K562 (cell line): ENCODE results near the gene DDIT3. TPM values are rescaled to one million over a fixed set of nuclear protein-coding genes. Genes with fewer than 3 reads are reported as not detected.

Experiments used
- ATAC-seq: fragments of 200-7000 bp; cut with Tn5 transposase; 3 replicates; pipeline ENCODE4 v1.9.1; 2020; ENCODE audit warnings: moderate library complexity
- BruUV-seq: library from RNA; stranded (reverse); fragments of 400-500 nt; replicated peaks from 2 replicates; lab custom pipeline; 2021; lab: Mats Ljungman, UMichigan
- CTCF ChIA-PET: fragments of 300-600 bp; formaldehyde crosslinking; extraction: SDS; loops from one replicate; lab custom pipeline; 2021; ENCODE audit warnings: low intra/inter-chr PET ratio; lab: Yijun Ruan, JAX
- POLR2A ChIA-PET: fragments of 300-600, 350-650 bp; sonication (Branson Sonifier 250); formaldehyde crosslinking; extraction: SDS; loops from one replicate; lab custom pipeline; 2021; ENCODE audit warnings: antibody characterized with exemption, inconsistent platforms; lab: Yijun Ruan, JAX
- DNase-seq, 4 experiments: peaks; one replicate each; pipeline versions ENCODE4 v3.0.0 to v3.0.0-alpha.2; 2011 to 2018; ENCODE audit warnings: low spot score in 3 of 4, mixed read lengths in 3 of 4; ENCODE audit errors: extremely low read depth in 1 of 4
- FAIRE-seq: peaks from 2 replicates; lab custom pipeline; 2011; peaks lifted over from hg19 to GRCh38; lab: Jason Lieb, UNC
- H2AFZ ChIP-seq: 2 replicates; pipeline ENCODE4 v1.6.0; 2011; ENCODE audit warnings: low read depth, low read length, control low read depth, inconsistent platforms
- H3K27ac ChIP-seq: fragments of 200-600 bp; 3 replicates; pipeline ENCODE4 v1.8.0; 2011; ENCODE audit warnings: low read depth, mild to moderate bottlenecking, control low read depth, inconsistent platforms, low read length, moderate library complexity, mixed read lengths; ENCODE audit errors: extremely low read depth
- H3K27me3 ChIP-seq, 2 experiments: fragments of 300-600 bp in 1 of 2; 2 replicates in 1 of 2; 3 replicates in 1 of 2; pipeline versions ENCODE4 v1.6.0 to v1.8.0; 2011; ENCODE audit warnings: inconsistent platforms in 2 of 2, low read length in 2 of 2, mild to moderate bottlenecking in 1 of 2, mixed read lengths in 1 of 2, moderate library complexity in 1 of 2; ENCODE audit not compliant: control insufficient read depth in 2 of 2, insufficient read depth in 2 of 2
- H3K36me3 ChIP-seq: fragments of 300-600 bp; 3 replicates; pipeline ENCODE4 v1.8.0; 2011; ENCODE audit warnings: mild to moderate bottlenecking, low read length, inconsistent platforms; ENCODE audit not compliant: control insufficient read depth, insufficient read depth
- H3K4me1 ChIP-seq, 2 experiments: fragments of 200-600 bp in 1 of 2; replicated peaks in 1 of 2; 2 replicates in 1 of 2; 3 replicates in 1 of 2; pipeline versions ENCODE4 v1.5.1 to v1.8.0; 2011; ENCODE audit warnings: inconsistent platforms in 2 of 2, low read length in 2 of 2, mild to moderate bottlenecking in 1 of 2, mixed read lengths in 1 of 2, moderate library complexity in 1 of 2; ENCODE audit not compliant: control insufficient read depth in 2 of 2, insufficient read depth in 2 of 2
- H3K4me2 ChIP-seq: 2 replicates; pipeline ENCODE4 v1.6.1; 2011; ENCODE audit warnings: low read length, control low read depth, inconsistent platforms, mixed read lengths; ENCODE audit not compliant: insufficient read depth
- H3K4me3 ChIP-seq: fragments of 200-600 bp; sonication (generic), shearing (Covaris generic); 2 replicates; pipeline ENCODE4 v1.5.1; 2016; ENCODE audit warnings: control low read depth, inconsistent platforms
- H3K79me2 ChIP-seq: fragments of 200-600 bp; 3 replicates; pipeline ENCODE4 v1.8.0; 2011; ENCODE audit warnings: low read length, inconsistent platforms; ENCODE audit not compliant: control insufficient read depth, insufficient read depth
- H3K9ac ChIP-seq, 2 experiments: 2 replicates each; pipeline versions ENCODE4 v1.6.0 to v1.6.1; 2011; ENCODE audit warnings: low read depth in 2 of 2, low read length in 2 of 2, control low read depth in 1 of 2, inconsistent platforms in 1 of 2, mild to moderate bottlenecking in 1 of 2, mixed read lengths in 1 of 2; ENCODE audit not compliant: insufficient read depth in 1 of 2
- H3K9me1 ChIP-seq: one replicate; pipeline ENCODE4 v1.6.0; 2011; ENCODE audit warnings: inconsistent platforms, mild to moderate bottlenecking, low read length, moderate library complexity; ENCODE audit not compliant: control insufficient read depth, insufficient read depth
- H3K9me3 ChIP-seq: replicated peaks from 2 replicates; pipeline ENCODE4 v1.5.1; 2011; ENCODE audit warnings: low read depth, low read length, inconsistent platforms; ENCODE audit not compliant: control insufficient read depth, insufficient read depth
- H4K20me1 ChIP-seq: replicated peaks from 2 replicates; pipeline ENCODE4 v1.6.1; 2011; ENCODE audit warnings: low read length, inconsistent platforms, mixed read lengths; ENCODE audit not compliant: control insufficient read depth, insufficient read depth
- COPS2 ChIP-seq: fragments of 450-650 bp; conservative IDR thresholded peaks from 2 replicates; pipeline ENCODE4 v1.6.1; 2016; ENCODE audit warnings: mild to moderate bottlenecking, moderate library complexity
- FOXK2 ChIP-seq, 2 experiments: fragments of 450-650 bp; IDR thresholded peaks in 1 of 2; conservative IDR thresholded peaks in 1 of 2; 2 replicates each; pipeline ENCODE4 v1.6.1; 2016; ENCODE audit warnings: low read depth in 2 of 2, mild to moderate bottlenecking in 1 of 2
- MEIS2 ChIP-seq: fragments of 450-650 bp; IDR thresholded peaks from 2 replicates; pipeline ENCODE4 v1.6.1; 2014; ENCODE audit warnings: mild to moderate bottlenecking; ENCODE audit not compliant: partially characterized antibody
- SMAD1 ChIP-seq: fragments of 150-350 bp; IDR thresholded peaks from 2 replicates; pipeline ENCODE4 v1.6.1; 2014; ENCODE audit warnings: low read length, low read depth; ENCODE audit not compliant: partially characterized antibody
- ZBTB1 ChIP-seq: sonication (generic); formaldehyde crosslinking; IDR thresholded peaks from 2 replicates; pipeline ENCODE4 v1.8.1; 2023; ENCODE audit warnings: missing genetic modification reagents, low read depth, mild to moderate bottlenecking, borderline replicate concordance
- ZBTB11 ChIP-seq, 3 experiments: fragments of 200-800 bp in 1 of 3; fragments of 250-450 bp in 1 of 3; fragments of 450-650 bp in 1 of 3; sonication (Bioruptor Pico) in 1 of 3; sonication (Bioruptor generic) in 1 of 3; formaldehyde crosslinking in 1 of 3; IDR thresholded peaks; 2 replicates each; pipeline versions ENCODE4 v1.6.1 to v1.8.0; 2016 to 2022; ENCODE audit warnings: mild to moderate bottlenecking in 2 of 3, missing genetic modification characterization in 2 of 3, missing compliant biosample characterization in 1 of 3, moderate library complexity in 1 of 3
- ZC3H8 ChIP-seq: fragments of 450-650 bp; IDR thresholded peaks from 2 replicates; pipeline ENCODE4 v1.6.1; 2017
- WGBS: fragments of 100-300 bp; shearing (Covaris generic); methylation state at CpG from one replicate; pipeline ENCODE4 v1.1.6; 2016; ENCODE audit warnings: low coverage, mixed read lengths; ENCODE audit not compliant: insufficient coverage; ENCODE audit errors: missing lambda C conversion rate; 5-methylcytosine and 5-hydroxymethylcytosine counted together
- in situ Hi-C: fragments of 300-500 bp; cut with MboI; formaldehyde crosslinking; loops from 4 replicates; pipeline ENCODE4 v1.15.0; 2018; ENCODE audit warnings: inconsistent platforms, mixed read lengths
- intact Hi-C: fragments of 100-400 bp; cut with micrococcal nuclease; formaldehyde crosslinking; loops from 2 replicates; pipeline ENCODE4 v1.14.2; 2022
- polyA plus RNA-seq, 8 experiments: library from polyadenylated mRNA; depleted of rRNA in 4 of 8; stranded (reverse) in 5 of 8; unstranded in 3 of 8; fragments of >200 nt; fragmentation: Nextera tagmentation in 2 of 8; fragmentation: Illumina TruSeq in 1 of 8; extraction: Ambion mirVana in 2 of 8; extraction: Trizol in 1 of 8; gene quantifications; 2 replicates each; pipeline versions ENCODE4 v1.2.1 to v1.2.3, GENCODE V29; 2011 to 2014; ENCODE audit warnings: inconsistent platforms in 1 of 8, missing spikeins in 1 of 8
- total RNA-seq, 7 experiments: library from RNA; depleted of rRNA in 6 of 7; stranded (reverse); fragments of >200 nt in 6 of 7; fragmentation: Illumina TruSeq in 2 of 7; extraction: Trizol in 2 of 7; gene quantifications; 2 replicates each; pipeline versions ENCODE4 v1.2.1 to v1.2.3, GENCODE V29; 2011 to 2021; ENCODE audit warnings: low replicate concordance in 1 of 7
- TF ChIP-seq, protein P1 (sequence below), 2 experiments: fragments of 150-350 bp in 1 of 2; IDR thresholded peaks; 2 replicates each; pipeline ENCODE4 v1.6.1; 2012 to 2016; ENCODE audit warnings: low read depth in 2 of 2, low read length in 2 of 2, mild to moderate bottlenecking in 1 of 2, moderate library complexity in 1 of 2
- TF ChIP-seq, protein P2 (sequence below): fragments of 250-450 bp; sonication (Bioruptor Pico); IDR thresholded peaks from 2 replicates; pipeline ENCODE4 v1.8.0; 2022; ENCODE audit warnings: moderate library complexity, mild to moderate bottlenecking, inconsistent platforms

DDIT3 gene
- total and polyA plus RNA-seq, 9 of the 15 experiments (the other 6 are each of a cell fraction or from before 2014, with no cell fraction given), result 59.1 to 272 (median 89.9) TPM

DNA sequence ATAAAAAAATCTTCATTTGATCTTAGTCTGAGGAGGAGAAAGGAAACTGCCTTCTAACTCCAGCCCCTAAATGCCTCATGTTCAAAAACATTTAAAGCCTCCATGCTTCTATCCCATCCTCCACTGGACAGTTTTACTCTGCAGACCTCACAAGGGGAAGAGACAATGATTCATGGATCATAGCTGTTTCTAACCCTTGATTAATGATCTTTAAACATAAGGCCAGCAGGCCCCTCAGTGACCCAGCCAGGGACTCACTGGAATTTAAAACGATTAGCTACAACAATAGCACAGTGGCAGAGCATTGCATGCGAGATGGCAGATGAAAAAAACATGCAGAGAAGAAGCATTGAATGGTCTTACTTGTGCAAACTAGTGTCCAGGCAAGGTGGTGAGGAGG is 20.7 kb upstream of the DDIT3 start (continued):
- TF ChIP-seq, protein P1, sequence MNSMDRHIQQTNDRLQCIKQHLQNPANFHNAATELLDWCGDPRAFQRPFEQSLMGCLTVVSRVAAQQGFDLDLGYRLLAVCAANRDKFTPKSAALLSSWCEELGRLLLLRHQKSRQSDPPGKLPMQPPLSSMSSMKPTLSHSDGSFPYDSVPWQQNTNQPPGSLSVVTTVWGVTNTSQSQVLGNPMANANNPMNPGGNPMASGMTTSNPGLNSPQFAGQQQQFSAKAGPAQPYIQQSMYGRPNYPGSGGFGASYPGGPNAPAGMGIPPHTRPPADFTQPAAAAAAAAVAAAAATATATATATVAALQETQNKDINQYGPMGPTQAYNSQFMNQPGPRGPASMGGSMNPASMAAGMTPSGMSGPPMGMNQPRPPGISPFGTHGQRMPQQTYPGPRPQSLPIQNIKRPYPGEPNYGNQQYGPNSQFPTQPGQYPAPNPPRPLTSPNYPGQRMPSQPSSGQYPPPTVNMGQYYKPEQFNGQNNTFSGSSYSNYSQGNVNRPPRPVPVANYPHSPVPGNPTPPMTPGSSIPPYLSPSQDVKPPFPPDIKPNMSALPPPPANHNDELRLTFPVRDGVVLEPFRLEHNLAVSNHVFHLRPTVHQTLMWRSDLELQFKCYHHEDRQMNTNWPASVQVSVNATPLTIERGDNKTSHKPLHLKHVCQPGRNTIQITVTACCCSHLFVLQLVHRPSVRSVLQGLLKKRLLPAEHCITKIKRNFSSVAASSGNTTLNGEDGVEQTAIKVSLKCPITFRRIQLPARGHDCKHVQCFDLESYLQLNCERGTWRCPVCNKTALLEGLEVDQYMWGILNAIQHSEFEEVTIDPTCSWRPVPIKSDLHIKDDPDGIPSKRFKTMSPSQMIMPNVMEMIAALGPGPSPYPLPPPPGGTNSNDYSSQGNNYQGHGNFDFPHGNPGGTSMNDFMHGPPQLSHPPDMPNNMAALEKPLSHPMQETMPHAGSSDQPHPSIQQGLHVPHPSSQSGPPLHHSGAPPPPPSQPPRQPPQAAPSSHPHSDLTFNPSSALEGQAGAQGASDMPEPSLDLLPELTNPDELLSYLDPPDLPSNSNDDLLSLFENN (IDR thresholded peaks at IDR 0.05; ENCODE audit: low read depth in 2 of 2, low read length in 2 of 2), result no peak
- TF ChIP-seq ZC3H8 (no peak), MEIS2 (peak; percentile 74)

- peak; percentile 82 to 94 (median 86) for DNase-seq
- H3K4me2 ChIP-seq, result peak overlapping the region; percentile 53
- 4% methylated on average over 5 of the region's 5 CpGs for WGBS
- ATAC-seq, result peak; percentile 87
- H3K4me3 ChIP-seq, result no peak overlapping the region
- intact Hi-C loops (loop anchor here (1.0 to 2.0 kb wide), 2 partner anchors 14 to 19 kb away; partner anchors contain the start of gene DDIT3), in situ Hi-C loops (no loop called here)
- no peaks in the 10 kb centered on the region for H4K20me1 ChIP-seq
- CTCF ChIA-PET, result no interaction called here
- H3K9ac ChIP-seq, result peak overlapping the region in 1 of 2 experiments; percentile 53; a peak in 1 of 4 replicates
- no peaks in the 10 kb centered on the region for H3K9me1 ChIP-seq
- no peaks in the 10 kb centered on the region for H3K9me3 ChIP-seq
- H3K27ac ChIP-seq, result peak overlapping the region; percentile 78
- peak; percentile 98 for FAIRE-seq
- no TSS peak for BruUV-seq
- peaks cover 42% of the 10 kb centered on the region for H3K79me2 ChIP-seq
- no peaks in the 10 kb centered on the region for H3K27me3 ChIP-seq
- peaks cover 80% of the 10 kb centered on the region for H3K36me3 ChIP-seq
- H3K4me1 ChIP-seq, result peaks cover 17 to 50% of the 10 kb centered on the region in 2 experiments
- POLR2A ChIA-PET, result interaction anchor here (0.6 to 12.7 kb wide), 14 partner anchors 8 to 451 kb away, joined by 3 to 225 read pairs (median 4); partner anchors contain the start of genes DCTN2, DDIT3, MBD6 and PIP4K2C
- no peak overlapping the region for H2AFZ ChIP-seq
- TF ChIP-seq ZBTB11 (CRISPR knock-in tag; IDR thresholded peaks at IDR 0.05), result peak in 1 of 3 experiments; percentile 67; a peak in 1 of 6 replicates
- peak; percentile 95 to 98 for TF ChIP-seq FOXK2 (conservative IDR thresholded peaks at IDR 0.05 in 1 of 2, IDR thresholded peaks at IDR 0.05 in 1 of 2; ENCODE audit: low read depth in 2 of 2)
- 0 out of 2 replicates have a peak, but pooled peaks have one; percentile 20 for TF ChIP-seq ZBTB1 (CRISPR knock-in tag)
- TF ChIP-seq COPS2, result no peak
- TF ChIP-seq, protein P2, sequence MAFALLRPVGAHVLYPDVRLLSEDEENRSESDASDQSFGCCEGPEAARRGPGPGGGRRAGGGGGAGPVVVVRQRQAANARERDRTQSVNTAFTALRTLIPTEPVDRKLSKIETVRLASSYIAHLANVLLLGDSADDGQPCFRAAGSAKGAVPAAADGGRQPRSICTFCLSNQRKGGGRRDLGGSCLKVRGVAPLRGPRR, result no peak
- TF ChIP-seq SMAD1, result no peak
Observed at GRCh38 chr12:57539134-57539768, 18.9 kb upstream of the DDIT3 start.
